Activated naive CD4-positive, alpha-beta T cell treated with anti-CD3 and anti-CD28 coated beads, Interleukin-2, amount 50 U/mL, for 72 hours (primary cell): ENCODE data around the gene SLC25A44. TPM values are rescaled to one million over a fixed set of nuclear protein-coding genes. Genes with fewer than 3 reads are reported as not detected.
A peak's percentile ranks its signal among the peaks of the same experiment; 100 is the strongest.
"Not testable (repeated sequence)": the region's sequence is repeated elsewhere in the genome, so short reads cannot be mapped to it uniquely, and the experiment has no call there.

Experiments used
- ATAC-seq, 2 donors: fragments of 150-1000 bp; cut with Tn5 transposase; 2 replicates each; pipeline ENCODE4 v1.10.0; 2021; ENCODE audit warnings: mild to moderate bottlenecking in 2 of 2, moderate library complexity in 2 of 2
- DNase-seq, 2 donors: peaks; one replicate each; pipeline ENCODE4 v3.0.0; 2021 to 2022; ENCODE audit warnings: low spot score in 2 of 2
- H3K27ac Mint-ChIP-seq, 2 donors: one replicate each; pipeline ENCODE4 v1.8.0; 2022; ENCODE audit warnings: mild to moderate bottlenecking in 2 of 2, mixed read lengths in 2 of 2
- H3K36me3 Mint-ChIP-seq, 2 donors: one replicate each; pipeline ENCODE4 v1.8.0; 2022; ENCODE audit warnings: mixed read lengths in 2 of 2
- H3K9me3 Mint-ChIP-seq, 2 donors: one replicate each; pipeline ENCODE4 v1.8.0; 2022; ENCODE audit warnings: mixed read lengths in 2 of 2
- total RNA-seq, 2 donors: library from RNA; stranded (reverse); gene quantifications; one replicate each; pipeline ENCODE4 v1.2.3, GENCODE V29; 2022

Gene SLC25A44
- total RNA-seq, 2 donors from 2014 or later: 79.1 to 82.1 TPM

GRCh38 chr1:156186347-156187177, 7.3 kb upstream of the SLC25A44 start:
- H3K36me3 Mint-ChIP-seq, ATAC-seq, H3K9me3 Mint-ChIP-seq, H3K27ac Mint-ChIP-seq, DNase-seq: not testable (repeated sequence)

GRCh38 chr1:156190265-156190664, 3.6 kb upstream of the SLC25A44 start:
- H3K27ac Mint-ChIP-seq, DNase-seq, H3K9me3 Mint-ChIP-seq, ATAC-seq: not testable (repeated sequence)
- H3K36me3 Mint-ChIP-seq: peaks cover 16 to 25% of the 10 kb centered on the region in 2 donors

- H3K9me3 Mint-ChIP-seq: no peaks in the 10 kb centered on the region
- H3K27ac Mint-ChIP-seq: no peak overlapping the region
- DNase-seq (no peak), ATAC-seq (no peak)
- peaks cover 27 to 35% of the 10 kb centered on the region in 2 donors for H3K36me3 Mint-ChIP-seq
Observed at GRCh38 chr1:156191292-156191964, 2.5 kb upstream of the SLC25A44 start.

GRCh38 chr1:156193208-156193487, 756 bp upstream of the SLC25A44 start:
- DNase-seq (no peak), ATAC-seq (no peak)
- Mint-ChIP-seq H3K36me3 (peaks cover 29 to 45% of the 10 kb centered on the region in 2 donors), H3K9me3 (no peaks in the 10 kb centered on the region), H3K27ac (peak overlapping the region; percentile 94 to 98)

GRCh38 chr1:156194300-156194652, 372 bp downstream of the SLC25A44 start:
- Mint-ChIP-seq H3K36me3 (peaks cover 32 to 55% of the 10 kb centered on the region in 2 donors), H3K9me3 (no peaks in the 10 kb centered on the region), H3K27ac (peak overlapping the region; percentile 94 to 98)
- ATAC-seq (no peak), DNase-seq (no peak)

GRCh38 chr1:156195853-156196252, 1.9 kb downstream of the SLC25A44 start:
- no peaks in the 10 kb centered on the region for H3K9me3 Mint-ChIP-seq
- peaks cover 46 to 65% of the 10 kb centered on the region in 2 donors for H3K36me3 Mint-ChIP-seq
- ATAC-seq (no peak), DNase-seq (no peak)
- peak overlapping the region; percentile 57 to 76 for H3K27ac Mint-ChIP-seq

- Mint-ChIP-seq H3K9me3 (no peaks in the 10 kb centered on the region), H3K27ac (peak overlapping the region in 1 of 2 donors; percentile 90), H3K36me3 (peaks cover 46 to 65% of the 10 kb centered on the region in 2 donors)
- ATAC-seq (no peak), DNase-seq (no peak)
Observed at GRCh38 chr1:156196445-156196844, 2.5 kb downstream of the SLC25A44 start.

- ATAC-seq: peak; percentile 80 to 87
- H3K36me3 Mint-ChIP-seq: peaks cover 37 to 55% of the 10 kb centered on the region in 2 donors
- DNase-seq: peak in 1 of 2 donors; percentile 79
- H3K27ac Mint-ChIP-seq: peak overlapping the region; percentile 83 to 90
- no peaks in the 10 kb centered on the region for H3K9me3 Mint-ChIP-seq
Observed at GRCh38 chr1:156198831-156199349, 5.0 kb downstream of the SLC25A44 start.

- DNase-seq (no peak), ATAC-seq (peak in 1 of 2 donors; percentile 24)
- H3K36me3 Mint-ChIP-seq: peaks cover 30 to 47% of the 10 kb centered on the region in 2 donors
- peak overlapping the region; percentile 83 to 90 for H3K27ac Mint-ChIP-seq
- no peaks in the 10 kb centered on the region for H3K9me3 Mint-ChIP-seq
Observed at GRCh38 chr1:156200044-156200443, 6.1 kb downstream of the SLC25A44 start.

GRCh38 chr1:156203331-156203730, 9.4 kb downstream of the SLC25A44 start:
- DNase-seq (no peak), ATAC-seq (no peak)
- Mint-ChIP-seq H3K36me3 (peaks cover 23 to 41% of the 10 kb centered on the region in 2 donors), H3K9me3 (no peaks in the 10 kb centered on the region), H3K27ac (no peak overlapping the region)

- H3K36me3 Mint-ChIP-seq: peaks cover 16 to 35% of the 10 kb centered on the region in 2 donors
- no peak overlapping the region for H3K27ac Mint-ChIP-seq
- no peak for ATAC-seq
- H3K9me3 Mint-ChIP-seq: no peaks in the 10 kb centered on the region
- no peak for DNase-seq
Observed at GRCh38 chr1:156204686-156205085, 10.8 kb downstream of the SLC25A44 start.

- H3K27ac Mint-ChIP-seq: peak overlapping the region in 1 of 2 donors; percentile 97
- no peak for DNase-seq
- ATAC-seq: no peak
- peaks cover 17 to 64% of the 10 kb centered on the region in 2 donors for H3K36me3 Mint-ChIP-seq
- H3K9me3 Mint-ChIP-seq: peaks cover 0 to 4% of the 10 kb centered on the region in 2 donors
Observed at GRCh38 chr1:156211243-156211642, 17.3 kb downstream of the SLC25A44 start.

GRCh38 chr1:156212130-156212529, 18.2 kb downstream of the SLC25A44 start:
- peaks cover 17 to 64% of the 10 kb centered on the region in 2 donors for H3K36me3 Mint-ChIP-seq
- ATAC-seq: no peak
- no peak for DNase-seq
- peak overlapping the region; percentile 97 to 100 for H3K27ac Mint-ChIP-seq
- peaks cover 0 to 4% of the 10 kb centered on the region in 2 donors for H3K9me3 Mint-ChIP-seq

- Mint-ChIP-seq H3K9me3 (peaks cover 0 to 4% of the 10 kb centered on the region in 2 donors), H3K36me3 (peaks cover 17 to 58% of the 10 kb centered on the region in 2 donors)
- peak; percentile 92 for ATAC-seq
Observed at GRCh38 chr1:156212833-156213643, 19.1 kb downstream of the SLC25A44 start, which contains the start of gene PMF1. Gene PMF1, plus strand, starts transcription at chr1:156213007. Its CDS starts 9 bp downstream, at chr1:156213016.

GRCh38 chr1:156213644-156213966, 19.7 kb downstream of the SLC25A44 start:
- Mint-ChIP-seq H3K36me3 (peaks cover 17 to 57% of the 10 kb centered on the region in 2 donors), H3K27ac (peak overlapping the region; percentile 97 to 100), H3K9me3 (peaks cover 0 to 4% of the 10 kb centered on the region in 2 donors)
- ATAC-seq (no peak), DNase-seq (no peak)

More at GRCh38 chr1:156212833-156213643, 19.1 kb downstream of the SLC25A44 start, which contains the start of gene PMF1:
- DNase-seq: peak; percentile 95 to 97
- H3K27ac Mint-ChIP-seq: peak within 1 kb of the TSS; percentile 97 to 100

- peaks cover 19 to 56% of the 10 kb centered on the region in 2 donors for H3K36me3 Mint-ChIP-seq
- ATAC-seq: peak in 1 of 2 donors; percentile 26
- peaks cover 0 to 5% of the 10 kb centered on the region in 2 donors for H3K9me3 Mint-ChIP-seq
- H3K27ac Mint-ChIP-seq: peak overlapping the region; percentile 97 to 100
- DNase-seq: no peak
Observed at GRCh38 chr1:156214024-156214748, 20.3 kb downstream of the SLC25A44 start.
